ENCODE data around the gene FAM177A1. TPM values are rescaled to one million over a fixed set of nuclear protein-coding genes. Genes with fewer than 3 reads are reported as not detected.

The FAM177A1 gene, protein sequence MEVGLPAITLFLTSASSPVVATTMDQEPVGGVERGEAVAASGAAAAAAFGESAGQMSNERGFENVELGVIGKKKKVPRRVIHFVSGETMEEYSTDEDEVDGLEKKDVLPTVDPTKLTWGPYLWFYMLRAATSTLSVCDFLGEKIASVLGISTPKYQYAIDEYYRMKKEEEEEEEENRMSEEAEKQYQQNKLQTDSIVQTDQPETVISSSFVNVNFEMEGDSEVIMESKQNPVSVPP
- total RNA-seq, result 10 to 100 TPM; 52.7 to 65.3 TPM

DNA sequence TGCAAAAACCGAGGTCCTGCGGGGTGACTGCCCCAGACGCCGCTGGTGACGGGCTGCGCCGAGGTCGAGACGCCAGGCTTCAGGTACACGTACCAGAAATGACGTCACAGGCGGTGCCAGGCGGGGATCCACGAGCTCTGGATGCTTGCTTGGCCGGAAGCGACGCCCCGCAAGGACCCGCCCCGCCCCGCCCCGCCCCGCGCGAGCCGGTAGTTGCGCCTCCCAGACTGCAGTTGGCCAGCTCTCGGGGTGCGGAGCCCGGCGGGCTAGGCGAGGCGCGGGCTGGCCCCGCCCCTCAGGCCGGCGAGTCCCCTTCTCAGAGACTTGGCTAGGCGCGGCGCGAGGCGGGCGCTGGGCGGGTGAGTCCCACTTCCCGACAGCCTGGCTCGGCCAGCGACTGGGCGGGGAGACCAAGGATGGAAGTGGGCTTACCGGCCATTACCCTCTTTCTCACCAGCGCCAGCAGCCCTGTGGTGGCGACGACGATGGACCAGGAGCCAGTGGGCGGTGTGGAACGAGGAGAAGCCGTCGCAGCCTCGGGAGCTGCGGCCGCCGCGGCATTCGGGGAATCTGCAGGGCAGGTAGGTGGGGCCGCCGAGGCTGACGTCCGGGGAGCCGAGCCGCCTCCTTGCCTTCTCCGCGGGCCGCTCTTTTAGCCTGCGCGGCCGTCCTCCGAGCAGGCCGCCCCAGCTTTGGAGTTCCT is at the start of gene FAM177A1:
TSS of gene FAM177A1 (plus strand) at position 225 of the 703 bp plus-strand sequence. CDS start at position 417, 192 bp downstream.

DNA sequence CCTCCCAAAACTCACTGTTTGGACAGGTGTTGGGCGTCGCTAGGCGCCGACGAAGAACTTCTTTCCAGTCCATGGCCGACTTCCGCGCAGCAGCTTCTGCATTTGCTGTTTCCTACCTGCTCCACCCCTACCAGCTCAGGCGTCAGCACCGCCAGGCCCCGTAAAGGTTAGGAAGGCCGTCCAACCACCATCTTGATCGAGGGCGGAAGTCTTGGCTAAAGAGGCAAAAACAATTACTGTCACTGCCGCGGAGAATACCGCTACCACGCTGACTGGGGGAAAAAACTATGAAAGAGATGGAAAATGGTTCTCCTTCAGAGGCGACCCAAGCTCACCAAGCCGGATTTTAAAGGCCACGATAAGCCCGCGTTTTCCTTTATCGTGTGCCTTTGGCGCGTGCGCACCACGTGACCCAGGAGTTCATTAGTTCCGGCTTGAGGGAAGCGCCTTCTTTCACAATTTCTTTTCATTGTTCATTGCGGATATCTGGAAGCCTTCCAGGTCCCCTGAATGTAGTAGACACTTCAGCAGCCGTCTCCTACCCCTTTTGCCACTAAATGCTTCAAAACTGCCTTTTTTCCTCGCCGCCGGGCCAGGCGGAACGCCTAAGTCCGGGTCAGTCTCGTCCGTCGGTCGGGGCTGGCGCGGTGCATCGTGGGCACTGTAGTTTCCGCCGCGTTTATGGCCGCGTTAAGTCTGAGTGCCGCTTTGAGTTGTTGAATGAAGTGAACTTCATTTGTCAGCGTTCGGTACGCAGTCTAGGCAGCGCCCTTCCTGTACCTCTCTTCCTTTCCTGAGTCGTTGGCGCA is 76.0 kb downstream of the FAM177A1 start, which contains the start of the genes PPP2R3C and PRORP:
TSS of gene PPP2R3C (minus strand) at position 104 of the 809 bp plus-strand sequence. CDS start at position 73, 31 bp downstream.
TSS of gene PRORP (plus strand) at position 666 of the 809 bp plus-strand sequence. CDS start 694 bp downstream, outside the sequence.

Other genes with a start within 250 kb of the FAM177A1 start
- 10 to 100 TPM; 28.6 to 46.6 TPM for gene BAZ1A, start 170.9 kb upstream of the FAM177A1 start, total RNA-seq
- gene SRP54, start 63.3 kb upstream of the FAM177A1 start, total RNA-seq, result 10 to 100 TPM; 60.2 to 78.9 TPM
- gene PPP2R3C, start 75.7 kb downstream of the FAM177A1 start, total RNA-seq, result 10 to 100 TPM; 31.0 to 32.3 TPM
- gene PRORP, start 76.3 kb downstream of the FAM177A1 start, total RNA-seq, result 10 to 100 TPM; 32.7 to 40.6 TPM
- gene PSMA6, start 246.1 kb downstream of the FAM177A1 start, total RNA-seq, result 100 to 1,000 TPM; 232 to 306 TPM